Measurements from ENCODE around the gene SIGLECL1. TPM values are rescaled to one million over a fixed set of nuclear protein-coding genes. Genes with fewer than 3 reads are reported as not detected.
"Not testable (repeated sequence)": the region's sequence is repeated elsewhere in the genome, so short reads cannot be mapped to it uniquely, and the experiment has no call there.

Gene SIGLECL1
- total RNA-seq, 2 donors from 2014 or later: not detected

- Histone ChIP-seq H3K4me1 (no peaks in the 10 kb centered on the region), H3K27ac (no peak overlapping the region), H3K9me3 (no peaks in the 10 kb centered on the region), H3K27me3 (peaks cover 0 to 3% of the 10 kb centered on the region in 2 donors), H3K36me3 (replicated peaks in 1 of 2; ENCODE audit: insufficient read depth in 1 of 2, low read depth in 2 of 2) (no peaks in the 10 kb centered on the region), H3K4me3 (no peak overlapping the region)
- DNase-seq (no peak), ATAC-seq (no peak)
- TF ChIP-seq CTCF (IDR thresholded peaks at IDR 0.05): no peak
- TF ChIP-seq POLR2A (IDR thresholded peaks at IDR 0.05): no peak
- intact Hi-C loops (cut with DNase I): no loop called here
These were observed 29.9 kb upstream of the SIGLECL1 start for GRCh38 chr19:51220996-51221395.

- TF ChIP-seq CTCF (IDR thresholded peaks at IDR 0.05) (no peak), POLR2A (IDR thresholded peaks at IDR 0.05) (no peak)
- no peaks in the 10 kb centered on the region for H3K4me1 ChIP-seq
- ATAC-seq (no peak), DNase-seq (no peak)
- H3K27me3 ChIP-seq: peaks cover 0 to 3% of the 10 kb centered on the region in 2 donors
- intact Hi-C loops (cut with DNase I): no loop called here
- H3K4me3 ChIP-seq: no peak overlapping the region
- no peak overlapping the region for H3K27ac ChIP-seq
- WGBS, 2 donors: 23 to 27% methylated on average over 3 of the region's 3 CpGs
- no peaks in the 10 kb centered on the region for H3K36me3 ChIP-seq (replicated peaks in 1 of 2; ENCODE audit: insufficient read depth in 1 of 2, low read depth in 2 of 2)
- no peaks in the 10 kb centered on the region for H3K9me3 ChIP-seq
These were observed 26.7 kb upstream of the SIGLECL1 start for GRCh38 chr19:51224163-51224641.

- 39 to 71% methylated on average over 3 to 11 of the region's 11 CpGs for WGBS, 2 donors
- H3K27me3 ChIP-seq; H3K36me3 ChIP-seq (replicated peaks in 1 of 2; ENCODE audit: insufficient read depth in 1 of 2, low read depth in 2 of 2); H3K4me3 ChIP-seq; intact Hi-C loops (cut with DNase I); H3K4me1 ChIP-seq; H3K9me3 ChIP-seq; ATAC-seq; H3K27ac ChIP-seq: not testable (repeated sequence)
- DNase-seq: peak in 1 of 4 donors; percentile 40
These were observed 25.9 kb upstream of the SIGLECL1 start, which contains the start of gene CD33 for GRCh38 chr19:51224898-51225393. Gene CD33 (plus strand): TSS chr19:51225080. CDS start chr19:51225119, 39 bp downstream.

GRCh38 chr19:51226067-51226466, 24.8 kb upstream of the SIGLECL1 start:
- H3K4me1 ChIP-seq: no peaks in the 10 kb centered on the region
- H3K27ac ChIP-seq: no peak overlapping the region
- no peak for DNase-seq
- ATAC-seq: no peak
- no peaks in the 10 kb centered on the region for H3K27me3 ChIP-seq
- intact Hi-C loops (cut with DNase I): no loop called here
- H3K9me3 ChIP-seq: no peaks in the 10 kb centered on the region
- WGBS, 2 donors: 42 to 61% methylated on average over 3 of the region's 3 CpGs
- TF ChIP-seq CTCF (IDR thresholded peaks at IDR 0.05): no peak
- no peak for TF ChIP-seq POLR2A (IDR thresholded peaks at IDR 0.05)
- H3K4me3 ChIP-seq: no peak overlapping the region
- H3K36me3 ChIP-seq (replicated peaks in 1 of 2; ENCODE audit: insufficient read depth in 1 of 2, low read depth in 2 of 2): no peaks in the 10 kb centered on the region

GRCh38 chr19:51227326-51227725, 23.6 kb upstream of the SIGLECL1 start:
- H3K27me3 ChIP-seq: no peaks in the 10 kb centered on the region
- no peaks in the 10 kb centered on the region for H3K9me3 ChIP-seq
- DNase-seq: no peak
- no peaks in the 10 kb centered on the region for H3K36me3 ChIP-seq (replicated peaks in 1 of 2; ENCODE audit: insufficient read depth in 1 of 2, low read depth in 2 of 2)
- 35 to 38% methylated on average over 2 of the region's 2 CpGs for WGBS, 2 donors
- intact Hi-C loops (cut with DNase I): no loop called here
- H3K4me1 ChIP-seq: no peaks in the 10 kb centered on the region
- ATAC-seq: no peak
- TF ChIP-seq CTCF (IDR thresholded peaks at IDR 0.05) (no peak), POLR2A (IDR thresholded peaks at IDR 0.05) (no peak)
- no peak overlapping the region for H3K4me3 ChIP-seq
- H3K27ac ChIP-seq: no peak overlapping the region

Measured in body of pancreas (tissue), 4 donors.